8988T (cell line): ENCODE results near the gene RABL6.
"Not testable (repeated sequence)": the region's sequence is repeated elsewhere in the genome, so short reads cannot be mapped to it uniquely, and the experiment has no call there.

Experiments
- DNase-seq: peaks from one replicate; pipeline ENCODE4 v3.0.0; 2011

Gene RABL6

GRCh38 chr9:136796775-136797347 is 10.9 kb upstream of the RABL6 start:
- DNase-seq: not testable (repeated sequence)

- DNase-seq: no peak
Measured at GRCh38 chr9:136798708-136799078, 9.1 kb upstream of the RABL6 start.

GRCh38 chr9:136799079-136799853 is 8.5 kb upstream of the RABL6 start:
- DNase-seq: no peak

- peak; percentile 86 for DNase-seq
Measured at GRCh38 chr9:136799854-136800657, 7.7 kb upstream of the RABL6 start.

GRCh38 chr9:136802321-136802720 is 5.4 kb upstream of the RABL6 start:
- DNase-seq: no peak

- peak; percentile 1 for DNase-seq
Measured at GRCh38 chr9:136803009-136803550, 4.7 kb upstream of the RABL6 start.

GRCh38 chr9:136803551-136804508 is 3.9 kb upstream of the RABL6 start:
- DNase-seq: peak; percentile 17

- peak; percentile 8 for DNase-seq
Measured at GRCh38 chr9:136804509-136805206, 3.1 kb upstream of the RABL6 start.

- DNase-seq: peak; percentile 14
Measured at GRCh38 chr9:136805207-136805740, 2.5 kb upstream of the RABL6 start.

- peak; percentile 18 for DNase-seq
Measured at GRCh38 chr9:136806067-136806466, 1.7 kb upstream of the RABL6 start.

- no peak for DNase-seq
Measured at GRCh38 chr9:136806631-136807201, 1.0 kb upstream of the RABL6 start.

GRCh38 chr9:136808075-136808805 is 492 bp downstream of the RABL6 start:
- no peak for DNase-seq

- no peak for DNase-seq
Measured at GRCh38 chr9:136808806-136809158, 1.0 kb downstream of the RABL6 start.

- DNase-seq: no peak
Measured at GRCh38 chr9:136814725-136815421, 7.1 kb downstream of the RABL6 start.

- no peak for DNase-seq
Measured at GRCh38 chr9:136815422-136815782, 7.7 kb downstream of the RABL6 start.

GRCh38 chr9:136820971-136821825 is 13.4 kb downstream of the RABL6 start:
- no peak for DNase-seq

- no peak for DNase-seq
Measured at GRCh38 chr9:136821826-136822544, 14.2 kb downstream of the RABL6 start.
